ENCODE data around the gene CCDC12.

DNA sequence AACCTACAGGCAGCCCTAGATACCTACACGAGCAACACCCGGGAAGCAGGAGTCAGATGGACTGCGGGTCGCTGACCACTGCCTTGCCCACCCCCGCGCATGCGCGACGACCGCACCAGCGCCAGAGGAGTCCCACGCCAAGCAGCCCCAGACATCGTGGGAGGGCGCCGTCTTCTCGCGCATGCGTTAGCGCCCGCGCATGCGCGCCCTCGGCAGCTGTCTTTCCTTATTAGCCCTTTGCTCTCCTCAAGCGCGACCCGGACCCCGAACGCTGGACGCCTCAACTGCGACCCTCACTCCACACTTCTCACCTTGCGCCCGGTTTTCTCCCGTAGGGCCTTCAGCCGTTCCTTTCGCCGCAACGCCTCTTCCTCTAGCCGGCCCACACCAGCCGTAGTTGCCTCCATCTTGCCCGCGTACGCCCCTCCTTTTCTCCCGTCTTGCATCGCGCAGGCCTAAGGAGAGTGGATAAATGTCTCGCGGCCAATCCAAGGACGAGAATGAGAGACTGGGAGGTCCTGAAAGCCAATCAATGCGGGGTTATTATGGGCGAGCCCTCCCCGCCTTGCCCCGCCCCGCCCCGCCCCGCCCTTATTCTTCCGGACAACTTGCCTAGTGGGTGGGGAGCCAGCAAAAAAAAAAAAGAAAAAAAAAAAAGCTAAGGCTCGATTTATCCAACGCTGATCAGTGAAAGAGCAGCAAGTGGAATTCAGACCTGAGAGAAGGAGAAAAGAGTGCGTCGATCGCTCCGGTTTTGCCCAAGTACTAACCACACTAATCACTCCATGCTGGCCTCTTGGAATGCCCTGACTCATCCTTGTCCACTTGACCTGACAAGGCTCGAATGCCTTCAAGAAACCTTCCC is at the start of gene CCDC12:
- TF ChIP-seq, protein P1, sequence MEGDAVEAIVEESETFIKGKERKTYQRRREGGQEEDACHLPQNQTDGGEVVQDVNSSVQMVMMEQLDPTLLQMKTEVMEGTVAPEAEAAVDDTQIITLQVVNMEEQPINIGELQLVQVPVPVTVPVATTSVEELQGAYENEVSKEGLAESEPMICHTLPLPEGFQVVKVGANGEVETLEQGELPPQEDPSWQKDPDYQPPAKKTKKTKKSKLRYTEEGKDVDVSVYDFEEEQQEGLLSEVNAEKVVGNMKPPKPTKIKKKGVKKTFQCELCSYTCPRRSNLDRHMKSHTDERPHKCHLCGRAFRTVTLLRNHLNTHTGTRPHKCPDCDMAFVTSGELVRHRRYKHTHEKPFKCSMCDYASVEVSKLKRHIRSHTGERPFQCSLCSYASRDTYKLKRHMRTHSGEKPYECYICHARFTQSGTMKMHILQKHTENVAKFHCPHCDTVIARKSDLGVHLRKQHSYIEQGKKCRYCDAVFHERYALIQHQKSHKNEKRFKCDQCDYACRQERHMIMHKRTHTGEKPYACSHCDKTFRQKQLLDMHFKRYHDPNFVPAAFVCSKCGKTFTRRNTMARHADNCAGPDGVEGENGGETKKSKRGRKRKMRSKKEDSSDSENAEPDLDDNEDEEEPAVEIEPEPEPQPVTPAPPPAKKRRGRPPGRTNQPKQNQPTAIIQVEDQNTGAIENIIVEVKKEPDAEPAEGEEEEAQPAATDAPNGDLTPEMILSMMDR (IDR thresholded peaks at IDR 0.05) = peak in 1 of 3 donors; percentile 72
- TF ChIP-seq POLR2A (IDR thresholded peaks at IDR 0.05) = no peak

All from lower leg skin (tissue), 3 donors.